NCI-H2227 (cell line): Measurements from ENCODE around the gene ROCK1.
"Not testable (repeated sequence)": the region's sequence is repeated elsewhere in the genome, so short reads cannot be mapped to it uniquely, and the experiment has no call there.

ENCODE experiments used
- DNase-seq: peaks from one replicate; lab custom pipeline; 2025; ENCODE audit not compliant: unreplicated experiment; lab: John Stamatoyannopoulos, UW

ROCK1 gene

DNA sequence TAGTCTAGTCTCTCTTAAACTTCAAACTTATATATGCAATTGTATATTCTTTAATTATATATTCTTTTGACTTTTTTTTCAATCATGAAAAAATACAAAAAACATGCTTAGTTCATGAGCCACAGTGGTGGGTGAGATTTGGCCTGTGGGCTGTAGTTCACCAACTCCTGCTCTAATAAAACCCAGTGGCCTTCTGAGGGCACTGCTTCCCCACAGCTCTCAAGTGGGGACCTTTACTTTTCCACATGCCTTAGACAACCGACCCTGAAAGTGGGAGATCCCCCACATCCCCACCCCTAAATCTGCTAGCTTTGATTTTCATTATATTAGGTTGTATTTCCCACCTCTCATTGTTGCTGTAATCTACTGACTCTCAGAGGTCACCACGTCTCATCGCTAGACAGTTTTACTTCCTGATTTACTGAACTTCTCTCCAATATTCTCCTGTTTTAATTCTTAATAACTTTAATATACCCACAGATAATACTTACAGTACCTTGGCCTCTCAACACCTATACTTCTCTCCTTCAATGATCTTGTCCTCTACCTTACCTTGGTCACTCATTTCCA, 57.3 kb downstream of the ROCK1 start:
- DNase-seq = no peak

DNA sequence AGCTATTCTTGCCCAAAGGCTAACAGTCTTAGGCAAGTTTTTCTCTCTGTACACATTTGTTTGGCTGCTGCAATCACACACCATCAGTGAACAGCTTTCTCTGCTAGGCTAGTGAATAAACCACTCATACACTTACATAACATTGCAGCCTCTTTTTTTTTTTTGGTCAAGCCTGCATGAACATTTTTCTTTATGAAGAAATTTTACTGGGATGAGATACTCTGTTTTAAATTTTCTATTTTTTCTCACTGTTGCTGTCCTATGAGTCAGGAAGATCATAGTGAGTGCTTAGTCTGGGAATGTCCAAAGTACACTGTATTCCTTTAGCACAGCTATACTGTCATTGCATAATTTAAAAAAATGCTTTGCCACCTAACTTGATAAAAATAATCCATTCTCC, 58.5 kb downstream of the ROCK1 start:
- DNase-seq = no peak

- DNase-seq = no peak
These were observed 59.2 kb downstream of the ROCK1 start for GRCh38 chr18:21052385-21052784.

- no peak for DNase-seq
These were observed 60.0 kb downstream of the ROCK1 start for GRCh38 chr18:21051620-21052019.

DNA sequence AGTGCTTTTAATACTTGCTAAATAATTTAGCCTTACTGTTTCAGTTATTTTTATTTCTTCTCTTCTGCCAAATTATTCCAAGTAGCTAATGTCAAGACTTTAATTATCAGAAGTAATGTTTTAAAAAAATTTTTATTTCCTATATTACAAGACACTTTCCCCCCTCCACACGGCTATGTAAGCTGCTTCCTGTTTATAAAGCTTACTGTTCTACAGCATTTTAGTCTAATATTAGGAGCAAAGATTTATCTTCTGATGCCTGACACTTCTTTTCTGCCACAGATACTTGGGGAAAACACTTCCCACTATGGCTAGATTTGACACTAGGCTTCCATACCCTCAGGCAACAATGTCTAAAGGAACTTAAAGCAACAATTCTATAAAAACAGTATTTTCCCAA, 62.3 kb downstream of the ROCK1 start:
- DNase-seq = no peak

- no peak for DNase-seq
These were observed 64.5 kb downstream of the ROCK1 start for GRCh38 chr18:21047126-21047525.

- DNase-seq = no peak
These were observed 71.1 kb downstream of the ROCK1 start for GRCh38 chr18:21040466-21040865.

GRCh38 chr18:21038201-21038600, 73.4 kb downstream of the ROCK1 start:
- no peak for DNase-seq

GRCh38 chr18:21031845-21032244, 79.8 kb downstream of the ROCK1 start:
- no peak for DNase-seq

DNA sequence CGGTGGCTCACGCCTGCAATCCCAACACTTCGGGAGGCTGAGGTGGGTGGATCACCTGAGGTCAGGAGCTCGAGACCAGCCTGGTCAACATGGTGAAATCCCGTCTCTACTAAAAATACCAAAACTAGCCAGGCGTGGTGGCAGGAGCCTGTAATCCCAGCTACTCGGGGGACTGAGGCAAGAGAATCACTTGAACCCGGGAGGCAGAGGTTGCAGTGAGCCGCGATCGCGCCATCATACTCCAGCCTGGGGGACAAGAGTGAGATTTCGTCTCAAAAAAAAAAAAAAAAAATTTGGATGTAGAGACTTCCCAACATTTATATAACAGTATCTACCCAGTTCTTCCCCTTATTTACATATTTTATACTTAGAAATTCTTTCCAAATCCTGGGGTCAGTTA, 93.4 kb downstream of the ROCK1 start:
- DNase-seq = not testable (repeated sequence)

GRCh38 chr18:21012308-21012707, 99.3 kb downstream of the ROCK1 start:
- no peak for DNase-seq

- no peak for DNase-seq
These were observed 106.9 kb downstream of the ROCK1 start for GRCh38 chr18:21004726-21005125.

GRCh38 chr18:21000667-21001066, 110.9 kb downstream of the ROCK1 start:
- DNase-seq = no peak

- no peak for DNase-seq
These were observed 114.2 kb downstream of the ROCK1 start for GRCh38 chr18:20997371-20997770.

GRCh38 chr18:20996418-20996817, 115.2 kb downstream of the ROCK1 start:
- DNase-seq = no peak

DNA sequence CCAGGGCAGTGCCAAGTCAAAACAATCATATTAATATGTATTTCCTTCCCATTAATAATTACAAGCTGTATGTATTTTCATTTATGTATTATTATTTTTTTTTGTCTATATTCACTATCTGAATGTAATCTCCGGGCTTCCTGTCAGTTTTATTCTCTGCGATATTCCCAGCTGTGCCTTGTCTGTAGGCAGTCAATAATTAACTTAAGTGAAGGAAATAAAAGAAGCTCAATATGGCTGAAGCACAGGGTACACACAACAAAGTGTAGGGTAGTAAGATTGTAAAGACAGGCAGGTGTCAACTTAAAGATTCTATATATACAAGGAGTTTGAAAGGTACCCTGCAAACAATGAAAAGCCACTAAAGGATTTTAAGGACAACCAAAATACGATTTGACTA, 122.9 kb downstream of the ROCK1 start:
- no peak for DNase-seq

GRCh38 chr18:20975077-20975476, 136.5 kb downstream of the ROCK1 start:
- no peak for DNase-seq

DNA sequence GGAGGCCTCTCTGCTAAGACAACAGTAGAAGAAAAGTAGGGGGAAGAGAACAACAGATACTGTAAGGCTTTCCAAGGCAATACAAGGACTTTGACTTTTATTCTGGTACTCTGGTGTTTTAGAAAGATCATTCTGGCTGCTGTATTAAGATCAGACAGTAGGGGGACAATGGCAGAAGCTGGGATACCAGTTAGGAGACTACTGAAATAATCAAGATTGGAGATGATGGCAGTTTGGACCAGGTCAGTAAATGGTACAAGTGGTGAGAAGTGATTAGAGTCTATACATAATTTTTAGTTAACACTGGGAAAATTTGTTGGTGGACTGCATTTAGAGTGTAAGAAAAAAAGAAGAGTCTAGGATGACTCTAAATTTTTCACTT, 139.7 kb downstream of the ROCK1 start:
- peak; percentile 18 for DNase-seq

GRCh38 chr18:20966795-20967194, 144.8 kb downstream of the ROCK1 start:
- no peak for DNase-seq

DNA sequence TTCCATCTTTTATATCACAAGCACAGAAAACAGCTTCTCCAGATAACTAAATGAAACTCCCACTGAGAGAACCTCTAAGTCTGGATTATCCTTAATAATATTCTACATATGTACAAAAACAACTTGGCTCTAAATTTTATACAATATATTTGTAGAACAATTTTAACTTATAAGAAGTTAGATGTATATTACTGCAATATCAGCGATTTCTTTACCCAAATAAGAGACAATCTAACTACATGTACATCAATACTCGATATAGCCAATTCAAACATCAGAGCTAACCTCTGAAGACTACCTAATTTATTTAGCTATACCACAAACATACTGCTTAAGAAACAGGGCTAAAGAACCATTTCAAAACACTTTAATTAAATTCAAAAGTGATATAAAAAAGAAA, 148.6 kb downstream of the ROCK1 start:
- DNase-seq = no peak

DNA sequence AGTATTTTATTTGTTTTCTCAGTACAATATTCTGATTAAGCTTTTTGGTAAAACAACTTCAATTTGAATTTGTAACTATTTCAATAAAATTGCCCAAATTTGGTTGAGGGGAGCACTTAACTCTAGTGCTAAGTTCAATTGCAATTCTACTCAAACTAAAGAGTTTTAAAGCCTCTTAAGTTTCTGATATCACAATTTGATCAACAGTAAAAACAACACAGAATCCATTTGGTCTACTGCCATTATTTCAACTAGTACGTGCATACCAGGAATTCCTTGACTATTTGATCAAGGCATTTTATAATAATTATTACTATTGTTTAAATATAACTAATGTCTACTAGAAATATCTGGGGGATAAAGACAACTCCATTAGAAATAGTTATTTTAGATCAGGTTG, 150.9 kb downstream of the ROCK1 start:
- DNase-seq = no peak

DNA sequence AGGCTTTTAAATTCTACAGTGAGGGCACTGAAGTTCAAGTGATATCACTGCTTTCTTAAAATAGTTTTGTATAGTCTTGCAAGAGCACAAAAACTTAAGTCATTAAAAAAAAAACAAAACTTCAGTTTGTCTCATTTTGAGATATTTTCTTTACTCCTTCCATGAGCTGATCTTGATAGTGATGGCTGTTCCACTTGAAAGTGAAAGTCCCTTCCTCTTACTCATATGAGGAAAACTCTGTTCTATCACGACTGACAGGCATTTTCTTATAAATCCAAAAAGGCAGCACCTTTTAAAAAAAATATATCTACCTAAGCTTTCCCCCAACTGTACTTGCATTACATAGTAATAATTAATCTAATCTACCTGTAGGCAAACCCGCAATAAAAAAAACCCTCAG, 160.8 kb downstream of the ROCK1 start:
- DNase-seq = not testable (repeated sequence)
